Measurements from ENCODE around the gene COX11. TPM values are rescaled to one million over a fixed set of nuclear protein-coding genes. Genes with fewer than 3 reads are reported as not detected.

The COX11 gene
- total RNA-seq, 1 donor from 2014 or later: 68.7 TPM

GRCh38 chr17:54983260-54983659, 14.8 kb upstream of the COX11 start:
- no peaks in the 10 kb centered on the region for H3F3A ChIP-seq (ENCODE audit: low read depth)

GRCh38 chr17:54982399-54982798, 13.9 kb upstream of the COX11 start:
- no peak overlapping the region for H3K9ac ChIP-seq
- no peaks in the 10 kb centered on the region for H3K4me1 ChIP-seq
- DNase-seq (ENCODE audit: low spot score): no peak
- H3K4me2 ChIP-seq: no peak overlapping the region
- no peak overlapping the region for H2AFZ ChIP-seq (replicated peaks)
- peaks cover 54% of the 10 kb centered on the region for H3K79me2 ChIP-seq (ENCODE audit: low read depth)
- Mint-ChIP-seq H3K27ac (no peak overlapping the region), H3K36me3 (peaks cover 24% of the 10 kb centered on the region), H3K9me3 (peaks cover 24% of the 10 kb centered on the region), H3K4me3 (no peak overlapping the region), H3K4me1 (no peaks in the 10 kb centered on the region), H3K27me3 (ENCODE audit: insufficient read depth, low read depth) (no peaks in the 10 kb centered on the region)
- TF ChIP-seq CTCF (IDR thresholded peaks at IDR 0.05): no peak
- H3K9me3 ChIP-seq (ENCODE audit: low read depth): peaks cover 13% of the 10 kb centered on the region
- no peak overlapping the region for H3K27ac ChIP-seq
- H3K36me3 ChIP-seq: peaks cover 5% of the 10 kb centered on the region
- no peak overlapping the region for H3K4me3 ChIP-seq
- no peaks in the 10 kb centered on the region for H3F3A ChIP-seq (ENCODE audit: low read depth)
- H4K20me1 ChIP-seq (ENCODE audit: low read depth): no peaks in the 10 kb centered on the region
- H3K27me3 ChIP-seq: no peaks in the 10 kb centered on the region

More at GRCh38 chr17:54983260-54983659, 14.8 kb upstream of the COX11 start:
- H2AFZ ChIP-seq (replicated peaks): no peak overlapping the region
- no peak overlapping the region for H3K4me3 ChIP-seq
- no peak overlapping the region for H3K4me2 ChIP-seq
- H3K27ac Mint-ChIP-seq: no peak overlapping the region
- no peaks in the 10 kb centered on the region for H4K20me1 ChIP-seq (ENCODE audit: low read depth)
- H3K36me3 ChIP-seq: peaks cover 5% of the 10 kb centered on the region
- H3K4me3 Mint-ChIP-seq: no peak overlapping the region
- no peak for TF ChIP-seq EZH2phosphoT487 (IDR thresholded peaks at IDR 0.05)
- TF ChIP-seq EZH2 (IDR thresholded peaks at IDR 0.05): no peak
- no peak for TF ChIP-seq CTCF (IDR thresholded peaks at IDR 0.05)
- H3K79me2 ChIP-seq (ENCODE audit: low read depth): peaks cover 46% of the 10 kb centered on the region
- no peak for DNase-seq (ENCODE audit: low spot score)
- H3K27me3 ChIP-seq: no peaks in the 10 kb centered on the region
- peaks cover 21% of the 10 kb centered on the region for H3K9me3 Mint-ChIP-seq
- peaks cover 13% of the 10 kb centered on the region for H3K9me3 ChIP-seq (ENCODE audit: low read depth)
- H3K27ac ChIP-seq: no peak overlapping the region
- H3K4me1 Mint-ChIP-seq: no peaks in the 10 kb centered on the region
- peaks cover 20% of the 10 kb centered on the region for H3K36me3 Mint-ChIP-seq
- no peaks in the 10 kb centered on the region for H3K4me1 ChIP-seq
- no peaks in the 10 kb centered on the region for H3K27me3 Mint-ChIP-seq (ENCODE audit: insufficient read depth, low read depth)
- no peak overlapping the region for H3K9ac ChIP-seq

- Mint-ChIP-seq H3K9me3 (peaks cover 31% of the 10 kb centered on the region), H3K27ac (no peak overlapping the region), H3K4me1 (no peaks in the 10 kb centered on the region), H3K4me3 (no peak overlapping the region), H3K36me3 (peaks cover 28% of the 10 kb centered on the region), H3K27me3 (ENCODE audit: insufficient read depth, low read depth) (no peaks in the 10 kb centered on the region)
- Histone ChIP-seq H3K79me2 (ENCODE audit: low read depth) (peaks cover 73% of the 10 kb centered on the region), H3K4me2 (no peak overlapping the region), H3K9ac (no peak overlapping the region), H3K4me3 (no peak overlapping the region), H3K4me1 (no peaks in the 10 kb centered on the region), H3K27ac (no peak overlapping the region), H3K9me3 (ENCODE audit: low read depth) (peaks cover 13% of the 10 kb centered on the region), H2AFZ (replicated peaks) (no peak overlapping the region), H3F3A (ENCODE audit: low read depth) (no peaks in the 10 kb centered on the region), H3K36me3 (peaks cover 5% of the 10 kb centered on the region), H4K20me1 (ENCODE audit: low read depth) (no peaks in the 10 kb centered on the region), H3K27me3 (no peaks in the 10 kb centered on the region)
- TF ChIP-seq CTCF (IDR thresholded peaks at IDR 0.05) (no peak), EZH2phosphoT487 (IDR thresholded peaks at IDR 0.05) (no peak), EZH2 (IDR thresholded peaks at IDR 0.05) (no peak)
- no peak for DNase-seq (ENCODE audit: low spot score)
Measured at GRCh38 chr17:54980375-54980774, 11.9 kb upstream of the COX11 start.

Data from neural progenitor cell (in vitro differentiated cells).